OCI-LY3 (cell line): Measurements from ENCODE around the gene UNC13A.

Experiments
- H2AFZ ChIP-seq: fragments of 200-600, 300-600 bp; shearing (Covaris generic); 2 replicates; pipeline ENCODE4 v1.6.0; 2014; ENCODE audit warnings: antibody characterized with exemption, low read depth, low read length
- H3K27ac ChIP-seq: fragments of 200-600, 300-600 bp; sonication (generic); 2 replicates; pipeline ENCODE4 v1.5.1; 2014; ENCODE audit warnings: mild to moderate bottlenecking, low read length, moderate library complexity, mixed read lengths
- H3K27me3 ChIP-seq: fragments of 200-600, 300-600 bp; sonication (generic); 2 replicates; pipeline ENCODE4 v1.6.1; 2014; ENCODE audit warnings: low read depth, low read length, mixed read lengths
- H3K36me3 ChIP-seq: fragments of 200-600, 300-600 bp; sonication (generic); replicated peaks from 2 replicates; pipeline ENCODE3; 2014; ENCODE audit warnings: low read depth, low read length, mixed read lengths
- H3K4me1 ChIP-seq: fragments of 300-600, 200-600 bp; sonication (generic); 2 replicates; pipeline ENCODE4 v1.6.1; 2014; ENCODE audit warnings: low read length, mixed read lengths
- H3K4me2 ChIP-seq: fragments of 200-600, 300-600 bp; sonication (generic); 2 replicates; pipeline ENCODE4 v1.6.1; 2014; ENCODE audit warnings: low read length, mixed read lengths
- H3K4me3 ChIP-seq: fragments of 300-600, 200-600 bp; sonication (generic); 2 replicates; pipeline ENCODE4 v1.5.1; 2014; ENCODE audit warnings: antibody characterized with exemption, mild to moderate bottlenecking, low read length, moderate library complexity
- H3K79me2 ChIP-seq: fragments of 300-600, 200-600 bp; shearing (Covaris generic); 2 replicates; pipeline ENCODE4 v1.6.1; 2014; ENCODE audit warnings: mild to moderate bottlenecking, low read length, mixed read lengths
- H3K9ac ChIP-seq: fragments of 300-600, 200-600 bp; shearing (Covaris generic); 2 replicates; pipeline ENCODE4 v1.6.0; 2014; ENCODE audit warnings: mild to moderate bottlenecking, low read length, moderate library complexity
- H3K9me3 ChIP-seq: fragments of 200-600, 300-600 bp; shearing (Covaris generic); 2 replicates; pipeline ENCODE4 v1.6.1; 2014; ENCODE audit warnings: low read length, mixed read lengths; ENCODE audit not compliant: insufficient read depth
- H4K20me1 ChIP-seq: fragments of 200-600, 300-600 bp; sonication (generic); 2 replicates; pipeline ENCODE4 v1.6.1; 2016; ENCODE audit warnings: low read length, mixed read lengths; ENCODE audit not compliant: insufficient read depth
- EZH2phosphoT487 ChIP-seq: fragments of 200-600 bp; shearing (Covaris generic); IDR thresholded peaks from 2 replicates; pipeline ENCODE4 v1.6.1; 2018; ENCODE audit warnings: antibody characterized with exemption, mixed run types, low read depth
- TF ChIP-seq, protein P1 (sequence below): fragments of 200-600, 300-600 bp; sonication (generic); IDR thresholded peaks from 2 replicates; pipeline ENCODE4 v1.5.1; 2014; ENCODE audit warnings: antibody characterized with exemption, low read length, low read depth

The UNC13A gene

DNA sequence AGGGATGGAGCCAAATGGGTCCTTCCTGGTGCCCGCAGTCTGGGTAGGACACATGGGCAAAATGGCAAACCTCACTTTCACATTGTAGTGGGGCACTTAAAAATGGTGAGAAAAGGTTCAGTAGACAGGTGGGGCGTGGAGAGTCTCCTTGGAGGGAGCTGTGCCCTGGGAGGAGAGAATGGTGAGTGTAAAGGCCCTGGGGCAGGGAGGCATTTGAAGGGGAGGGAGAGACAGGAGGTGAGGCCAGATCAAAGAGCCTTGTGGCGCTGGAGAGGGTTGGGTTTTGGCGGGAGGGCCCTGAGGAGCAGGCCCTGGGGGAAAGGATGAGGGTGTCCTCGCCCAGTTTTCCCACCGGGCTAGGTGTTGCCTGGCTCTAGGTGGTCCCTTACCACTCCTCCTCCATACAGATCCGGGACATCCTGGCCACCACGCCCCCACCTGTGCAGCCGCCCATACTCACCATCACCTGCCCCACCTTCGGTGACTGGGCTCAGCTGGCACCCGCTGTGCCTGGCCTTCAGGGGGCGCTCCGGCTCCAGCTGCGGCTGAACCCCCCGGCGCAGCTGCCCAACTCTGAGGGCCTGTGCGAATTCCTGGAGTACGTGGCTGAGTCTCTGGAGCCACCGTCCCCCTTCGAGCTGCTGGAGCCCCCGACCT is 37.4 kb upstream of the UNC13A start:
- H3K36me3 ChIP-seq, result peaks cover 59% of the 10 kb centered on the region
- no peaks in the 10 kb centered on the region for H3K27me3 ChIP-seq
- H4K20me1 ChIP-seq, result peaks cover 13% of the 10 kb centered on the region
- peaks cover 39% of the 10 kb centered on the region for H3K79me2 ChIP-seq
- no peak for TF ChIP-seq EZH2phosphoT487
- TF ChIP-seq, protein P1, sequence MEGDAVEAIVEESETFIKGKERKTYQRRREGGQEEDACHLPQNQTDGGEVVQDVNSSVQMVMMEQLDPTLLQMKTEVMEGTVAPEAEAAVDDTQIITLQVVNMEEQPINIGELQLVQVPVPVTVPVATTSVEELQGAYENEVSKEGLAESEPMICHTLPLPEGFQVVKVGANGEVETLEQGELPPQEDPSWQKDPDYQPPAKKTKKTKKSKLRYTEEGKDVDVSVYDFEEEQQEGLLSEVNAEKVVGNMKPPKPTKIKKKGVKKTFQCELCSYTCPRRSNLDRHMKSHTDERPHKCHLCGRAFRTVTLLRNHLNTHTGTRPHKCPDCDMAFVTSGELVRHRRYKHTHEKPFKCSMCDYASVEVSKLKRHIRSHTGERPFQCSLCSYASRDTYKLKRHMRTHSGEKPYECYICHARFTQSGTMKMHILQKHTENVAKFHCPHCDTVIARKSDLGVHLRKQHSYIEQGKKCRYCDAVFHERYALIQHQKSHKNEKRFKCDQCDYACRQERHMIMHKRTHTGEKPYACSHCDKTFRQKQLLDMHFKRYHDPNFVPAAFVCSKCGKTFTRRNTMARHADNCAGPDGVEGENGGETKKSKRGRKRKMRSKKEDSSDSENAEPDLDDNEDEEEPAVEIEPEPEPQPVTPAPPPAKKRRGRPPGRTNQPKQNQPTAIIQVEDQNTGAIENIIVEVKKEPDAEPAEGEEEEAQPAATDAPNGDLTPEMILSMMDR, result peak; percentile 66
- H3K4me3 ChIP-seq, result no peak overlapping the region
- H3K9me3 ChIP-seq, result no peaks in the 10 kb centered on the region
- H3K4me1 ChIP-seq, result peaks cover 7% of the 10 kb centered on the region
- H3K9ac ChIP-seq, result no peak overlapping the region
- no peak overlapping the region for H2AFZ ChIP-seq
- H3K4me2 ChIP-seq, result no peak overlapping the region
- no peak overlapping the region for H3K27ac ChIP-seq

DNA sequence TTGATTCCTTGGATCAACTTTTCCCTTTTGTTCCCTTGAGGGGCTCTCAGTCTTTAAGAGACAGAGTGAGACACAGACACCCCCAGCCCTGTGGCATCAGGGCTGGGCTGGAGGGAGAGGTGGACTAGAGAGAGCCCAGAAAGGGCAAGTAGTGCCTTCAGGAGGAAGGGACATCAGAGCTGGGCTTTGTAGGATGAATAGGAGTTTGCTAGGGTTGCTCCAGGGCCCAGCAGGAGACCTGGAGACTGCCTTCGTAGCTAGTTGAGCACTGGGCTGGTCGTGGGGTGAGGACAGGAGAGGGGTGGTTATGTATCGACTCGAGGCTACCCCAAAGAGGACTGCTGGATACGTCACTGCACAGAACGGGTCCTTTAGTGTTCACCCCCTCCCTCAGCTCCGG is 36.5 kb upstream of the UNC13A start:
- Histone ChIP-seq H3K27ac (no peak overlapping the region), H3K79me2 (peaks cover 41% of the 10 kb centered on the region), H4K20me1 (peaks cover 21% of the 10 kb centered on the region), H2AFZ (no peak overlapping the region), H3K9me3 (no peaks in the 10 kb centered on the region), H3K4me2 (no peak overlapping the region), H3K4me1 (peaks cover 12% of the 10 kb centered on the region), H3K36me3 (peaks cover 51% of the 10 kb centered on the region), H3K27me3 (no peaks in the 10 kb centered on the region), H3K9ac (no peak overlapping the region), H3K4me3 (no peak overlapping the region)
- TF ChIP-seq, protein P1, result no peak

GRCh38 chr19:17722655-17723240 is 34.6 kb upstream of the UNC13A start:
- no peak for TF ChIP-seq EZH2phosphoT487
- TF ChIP-seq, protein P1, result no peak
- Histone ChIP-seq H3K9ac (no peak overlapping the region), H3K36me3 (peaks cover 38% of the 10 kb centered on the region), H2AFZ (no peak overlapping the region), H3K9me3 (no peaks in the 10 kb centered on the region), H3K27me3 (no peaks in the 10 kb centered on the region), H3K4me3 (no peak overlapping the region), H3K4me2 (no peak overlapping the region), H3K4me1 (peaks cover 18% of the 10 kb centered on the region), H3K79me2 (peaks cover 43% of the 10 kb centered on the region), H3K27ac (no peak overlapping the region), H4K20me1 (peaks cover 21% of the 10 kb centered on the region)

GRCh38 chr19:17721821-17722220 is 33.7 kb upstream of the UNC13A start:
- TF ChIP-seq, protein P1, result no peak
- no peak for TF ChIP-seq EZH2phosphoT487
- Histone ChIP-seq H3K36me3 (peaks cover 28% of the 10 kb centered on the region), H3K79me2 (peaks cover 36% of the 10 kb centered on the region), H4K20me1 (peaks cover 21% of the 10 kb centered on the region), H3K4me3 (no peak overlapping the region), H3K27me3 (no peaks in the 10 kb centered on the region), H3K9me3 (no peaks in the 10 kb centered on the region), H3K27ac (no peak overlapping the region), H3K4me1 (peaks cover 23% of the 10 kb centered on the region), H3K9ac (no peak overlapping the region), H2AFZ (no peak overlapping the region), H3K4me2 (no peak overlapping the region)
